Fibroblast of villous mesenchyme (primary cell): ENCODE data around the gene ENDOU. TPM values are rescaled to one million over a fixed set of nuclear protein-coding genes. Genes with fewer than 3 reads are reported as not detected.

Experiments used
- DNase-seq: peaks from one replicate; pipeline ENCODE4 v3.0.0-alpha.2; 2010; ENCODE audit warnings: low read depth
- H3K4me3 ChIP-seq: 2 replicates; pipeline ENCODE4 v1.5.1; 2011; ENCODE audit warnings: low read depth, mild to moderate bottlenecking, low read length
- CTCF ChIP-seq: IDR thresholded peaks from 2 replicates; pipeline ENCODE4 v1.5.1; 2012; ENCODE audit warnings: low read depth, mild to moderate bottlenecking, low read length; ENCODE audit not compliant: insufficient read depth
- total RNA-seq: library from RNA; depleted of rRNA; stranded (reverse); fragments of >200 nt; gene quantifications from 2 replicates; pipeline ENCODE4 v1.2.3, GENCODE V29; 2012

The ENDOU gene
- total RNA-seq, 1 donor = not detected

GRCh38 chr12:47743311-47743860, 18.1 kb upstream of the ENDOU start:
- no peak overlapping the region for H3K4me3 ChIP-seq
- DNase-seq = no peak
- TF ChIP-seq CTCF = no peak

GRCh38 chr12:47742253-47742825, 17.0 kb upstream of the ENDOU start:
- H3K4me3 ChIP-seq = no peak overlapping the region
- DNase-seq = peak; percentile 37
- TF ChIP-seq CTCF = peak; percentile 98

GRCh38 chr12:47741340-47741703, 16.0 kb upstream of the ENDOU start:
- no peak overlapping the region for H3K4me3 ChIP-seq
- no peak for DNase-seq
- no peak for TF ChIP-seq CTCF

- DNase-seq = no peak
- TF ChIP-seq CTCF = no peak
- H3K4me3 ChIP-seq = no peak overlapping the region
Observed at GRCh38 chr12:47740606-47741339, 15.5 kb upstream of the ENDOU start.

- TF ChIP-seq CTCF = peak; percentile 3
- no peak overlapping the region for H3K4me3 ChIP-seq
- DNase-seq = no peak
Observed at GRCh38 chr12:47739979-47740378, 14.7 kb upstream of the ENDOU start.

- DNase-seq = no peak
- TF ChIP-seq CTCF = no peak
- no peak overlapping the region for H3K4me3 ChIP-seq
Observed at GRCh38 chr12:47739297-47739696, 14.0 kb upstream of the ENDOU start.
